ENCODE results near the gene TRIM46.

DNA sequence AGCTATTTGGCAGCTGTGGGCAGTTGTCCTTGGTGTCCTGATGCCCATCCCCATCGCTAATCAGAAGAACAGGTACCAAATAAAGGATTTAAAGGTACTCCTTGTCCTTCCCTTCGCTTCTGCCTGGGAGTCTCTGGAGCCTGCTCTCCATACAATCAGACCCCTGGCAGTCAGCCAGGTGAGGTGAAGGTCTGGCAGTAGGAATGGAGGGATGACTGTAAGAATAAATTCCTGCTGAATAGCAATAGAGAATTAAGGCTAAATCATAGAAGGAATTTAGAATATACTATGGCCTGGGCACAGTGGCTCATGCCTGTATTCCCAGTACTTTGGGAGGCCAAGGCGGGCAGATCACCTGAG lies 24.9 kb downstream of the TRIM46 start:
- TF ChIP-seq, protein P1, sequence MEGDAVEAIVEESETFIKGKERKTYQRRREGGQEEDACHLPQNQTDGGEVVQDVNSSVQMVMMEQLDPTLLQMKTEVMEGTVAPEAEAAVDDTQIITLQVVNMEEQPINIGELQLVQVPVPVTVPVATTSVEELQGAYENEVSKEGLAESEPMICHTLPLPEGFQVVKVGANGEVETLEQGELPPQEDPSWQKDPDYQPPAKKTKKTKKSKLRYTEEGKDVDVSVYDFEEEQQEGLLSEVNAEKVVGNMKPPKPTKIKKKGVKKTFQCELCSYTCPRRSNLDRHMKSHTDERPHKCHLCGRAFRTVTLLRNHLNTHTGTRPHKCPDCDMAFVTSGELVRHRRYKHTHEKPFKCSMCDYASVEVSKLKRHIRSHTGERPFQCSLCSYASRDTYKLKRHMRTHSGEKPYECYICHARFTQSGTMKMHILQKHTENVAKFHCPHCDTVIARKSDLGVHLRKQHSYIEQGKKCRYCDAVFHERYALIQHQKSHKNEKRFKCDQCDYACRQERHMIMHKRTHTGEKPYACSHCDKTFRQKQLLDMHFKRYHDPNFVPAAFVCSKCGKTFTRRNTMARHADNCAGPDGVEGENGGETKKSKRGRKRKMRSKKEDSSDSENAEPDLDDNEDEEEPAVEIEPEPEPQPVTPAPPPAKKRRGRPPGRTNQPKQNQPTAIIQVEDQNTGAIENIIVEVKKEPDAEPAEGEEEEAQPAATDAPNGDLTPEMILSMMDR (conservative IDR thresholded peaks at IDR 0.05; ENCODE audit: low read depth, low read length): no peak
- TF ChIP-seq EZH2 (IDR thresholded peaks at IDR 0.05; ENCODE audit: low read length, unreplicated experiment): no peak
- no peak for TF ChIP-seq EZH2phosphoT487 (IDR thresholded peaks at IDR 0.05; ENCODE audit: borderline replicate concordance, low read length)

Data from PC-3 (cell line).